ENCODE data around the gene PLA2G2C.

GRCh38 chr1:20223551-20224419, 37.5 kb upstream of the PLA2G2C start:
- TF ChIP-seq CTCF (IDR thresholded peaks at IDR 0.05; ENCODE audit: insufficient read depth, low read length) (no peak), POLR2AphosphoS5 (IDR thresholded peaks at IDR 0.05; ENCODE audit: low read depth) (no peak), SPI1 (IDR thresholded peaks at IDR 0.05; ENCODE audit: borderline replicate concordance, low read depth) (no peak), REST (IDR thresholded peaks at IDR 0.05; ENCODE audit: insufficient replicate concordance, low read depth) (no peak), GABPA (IDR thresholded peaks at IDR 0.05; ENCODE audit: low read depth) (no peak)
